Epithelial cell of proximal tubule (primary cell): ENCODE results near the gene MAD1L1. TPM values are rescaled to one million over a fixed set of nuclear protein-coding genes. Genes with fewer than 3 reads are reported as not detected.

Experiments
- DNase-seq: peaks from one replicate; pipeline ENCODE4 v3.0.0-alpha.2; 2011; ENCODE audit warnings: low read depth
- H3K4me3 ChIP-seq: 2 replicates; pipeline ENCODE4 v1.5.1; 2011; ENCODE audit warnings: low read depth, mild to moderate bottlenecking, low read length
- CTCF ChIP-seq: conservative IDR thresholded peaks from 2 replicates; pipeline ENCODE4 v1.5.1; 2012; ENCODE audit warnings: low read depth, mild to moderate bottlenecking, low read length
- total RNA-seq: library from RNA; depleted of rRNA; stranded (reverse); fragments of >200 nt; gene quantifications from 2 replicates; pipeline ENCODE4 v1.2.3, GENCODE V29; 2015

The MAD1L1 gene
- total RNA-seq, 1 donor from 2014 or later: 83.4 TPM

GRCh38 chr7:2013381-2014311, 219.1 kb downstream of the MAD1L1 start:
- no peak for DNase-seq
- TF ChIP-seq CTCF: no peak
- H3K4me3 ChIP-seq: no peak overlapping the region

- H3K4me3 ChIP-seq: no peak overlapping the region
- no peak for DNase-seq
- TF ChIP-seq CTCF: no peak
Measured at GRCh38 chr7:2012981-2013380, 219.8 kb downstream of the MAD1L1 start.

- H3K4me3 ChIP-seq: no peak overlapping the region
- TF ChIP-seq CTCF: no peak
- DNase-seq: no peak
Measured at GRCh38 chr7:2012044-2012900, 220.5 kb downstream of the MAD1L1 start.

- no peak for DNase-seq
- no peak for TF ChIP-seq CTCF
- H3K4me3 ChIP-seq: no peak overlapping the region
Measured at GRCh38 chr7:2011266-2012043, 221.3 kb downstream of the MAD1L1 start.

- H3K4me3 ChIP-seq: no peak overlapping the region
- TF ChIP-seq CTCF: no peak
- no peak for DNase-seq
Measured at GRCh38 chr7:2010551-2011265, 222.0 kb downstream of the MAD1L1 start.

- DNase-seq: no peak
- no peak for TF ChIP-seq CTCF
- H3K4me3 ChIP-seq: no peak overlapping the region
Measured at GRCh38 chr7:2010101-2010500, 222.6 kb downstream of the MAD1L1 start.
